Esophagus (tissue), 2 donors: ENCODE data around the gene SLC26A2. TPM values are rescaled to one million over a fixed set of nuclear protein-coding genes. Genes with fewer than 3 reads are reported as not detected.
"Not testable (repeated sequence)": the region's sequence is repeated elsewhere in the genome, so short reads cannot be mapped to it uniquely, and the experiment has no call there.

Source experiments
- H3K27ac ChIP-seq, 2 donors: one replicate each; pipeline ENCODE4 v1.5.1; 2013; ENCODE audit warnings: low read depth in 2 of 2, mild to moderate bottlenecking in 2 of 2, inconsistent platforms in 1 of 2, low read length in 1 of 2, moderate library complexity in 1 of 2
- H3K27me3 ChIP-seq, 2 donors: one replicate each; pipeline ENCODE4 v1.6.1; 2013; ENCODE audit warnings: low read length in 2 of 2, control low read depth in 1 of 2, mild to moderate bottlenecking in 1 of 2; ENCODE audit not compliant: insufficient read depth in 2 of 2, control insufficient read depth in 1 of 2
- H3K36me3 ChIP-seq, 2 donors: one replicate each; pipeline ENCODE4 v1.6.1; 2013; ENCODE audit warnings: low read length in 1 of 2; ENCODE audit not compliant: control insufficient read depth in 2 of 2, insufficient read depth in 2 of 2
- H3K4me1 ChIP-seq, 2 donors: one replicate each; pipeline ENCODE4 v1.6.1; 2013; ENCODE audit warnings: low read length in 1 of 2; ENCODE audit not compliant: control insufficient read depth in 2 of 2, insufficient read depth in 2 of 2
- H3K4me3 ChIP-seq, 2 donors: one replicate each; pipeline ENCODE4 v1.5.1; 2013; ENCODE audit warnings: low read length in 2 of 2, mild to moderate bottlenecking in 2 of 2, low read depth in 1 of 2, moderate library complexity in 1 of 2
- H3K9me3 ChIP-seq, 2 donors: one replicate each; pipeline ENCODE4 v1.6.1; 2013; ENCODE audit warnings: mild to moderate bottlenecking in 2 of 2, low read depth in 1 of 2, low read length in 1 of 2, moderate library complexity in 1 of 2; ENCODE audit not compliant: control insufficient read depth in 2 of 2, insufficient read depth in 1 of 2
- WGBS, 2 donors: extraction: QIAGEN DNeasy Blood & Tissue Kit; methylation state at CpG; one replicate each; pipeline ENCODE4 v1.1.7; 2013; 5-methylcytosine and 5-hydroxymethylcytosine counted together
- polyA plus RNA-seq, 2 donors: library from polyadenylated mRNA; stranded (reverse); fragments of 200-250 nt; gene quantifications; one replicate each; pipeline ENCODE4 v1.2.3, GENCODE V29; 2013
- donor health status: healthy with polysubstance abuse.
- donor health status: Bipolar disorder and iron deficiency.

SLC26A2 gene
- polyA plus RNA-seq, 2 donors: 7.3 to 8.2 TPM

GRCh38 chr5:150026682-150027172 lies 66.2 kb downstream of the SLC26A2 start:
- peaks cover 10 to 11% of the 10 kb centered on the region in 2 donors for H3K36me3 ChIP-seq
- H3K27me3 ChIP-seq: no peaks in the 10 kb centered on the region
- no peaks in the 10 kb centered on the region for H3K9me3 ChIP-seq
- H3K27ac ChIP-seq: no peak overlapping the region
- H3K4me3 ChIP-seq: no peak overlapping the region
- 94 to 96% methylated on average over 4 of the region's 4 CpGs for WGBS, 2 donors
- H3K4me1 ChIP-seq: peaks cover 0 to 2% of the 10 kb centered on the region in 2 donors

- H3K36me3 ChIP-seq: peaks cover 14 to 18% of the 10 kb centered on the region in 2 donors
- not testable (repeated sequence) for H3K27ac ChIP-seq, H3K4me3 ChIP-seq, H3K4me1 ChIP-seq, H3K27me3 ChIP-seq, H3K9me3 ChIP-seq
- 61 to 71% methylated on average over 1 of the region's 1 CpG for WGBS, 2 donors
These were observed 67.5 kb downstream of the SLC26A2 start for GRCh38 chr5:150028047-150028446.

GRCh38 chr5:150033334-150033733 lies 72.8 kb downstream of the SLC26A2 start:
- 93 to 96% methylated on average over 4 of the region's 4 CpGs for WGBS, 2 donors
- peaks cover 23 to 33% of the 10 kb centered on the region in 2 donors for H3K36me3 ChIP-seq

DNA sequence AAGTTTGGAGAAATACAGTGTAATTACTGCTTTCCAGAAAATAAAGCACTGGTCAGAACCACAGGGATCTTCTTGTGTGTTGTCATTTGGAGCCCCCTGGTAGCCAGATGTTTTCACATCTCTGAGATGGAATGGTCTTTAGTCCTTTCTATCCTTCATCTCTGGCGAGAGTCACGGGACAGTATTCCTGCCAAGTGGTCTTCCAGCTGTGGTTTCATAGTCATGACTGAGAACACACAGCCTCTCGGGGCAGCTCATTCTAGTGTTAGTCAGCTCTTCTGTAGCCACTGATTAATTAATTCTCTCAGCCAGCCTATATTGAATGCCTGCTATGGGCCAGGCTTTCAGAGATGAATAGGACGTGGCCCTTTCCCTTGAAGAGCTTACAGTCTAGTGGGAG lies 74.1 kb downstream of the SLC26A2 start:
- no peaks in the 10 kb centered on the region for H3K9me3 ChIP-seq
- WGBS, 2 donors: 79 to 89% methylated on average over 4 of the region's 4 CpGs
- no peak overlapping the region for H3K27ac ChIP-seq
- H3K4me1 ChIP-seq: peaks cover 0 to 2% of the 10 kb centered on the region in 2 donors
- peaks cover 23 to 33% of the 10 kb centered on the region in 2 donors for H3K36me3 ChIP-seq
- H3K27me3 ChIP-seq: no peaks in the 10 kb centered on the region
- no peak overlapping the region for H3K4me3 ChIP-seq

More at GRCh38 chr5:150033334-150033733, 72.8 kb downstream of the SLC26A2 start:
- Histone ChIP-seq H3K4me1 (peaks cover 0 to 2% of the 10 kb centered on the region in 2 donors), H3K4me3 (no peak overlapping the region), H3K27me3 (no peaks in the 10 kb centered on the region), H3K9me3 (no peaks in the 10 kb centered on the region), H3K27ac (no peak overlapping the region)

DNA sequence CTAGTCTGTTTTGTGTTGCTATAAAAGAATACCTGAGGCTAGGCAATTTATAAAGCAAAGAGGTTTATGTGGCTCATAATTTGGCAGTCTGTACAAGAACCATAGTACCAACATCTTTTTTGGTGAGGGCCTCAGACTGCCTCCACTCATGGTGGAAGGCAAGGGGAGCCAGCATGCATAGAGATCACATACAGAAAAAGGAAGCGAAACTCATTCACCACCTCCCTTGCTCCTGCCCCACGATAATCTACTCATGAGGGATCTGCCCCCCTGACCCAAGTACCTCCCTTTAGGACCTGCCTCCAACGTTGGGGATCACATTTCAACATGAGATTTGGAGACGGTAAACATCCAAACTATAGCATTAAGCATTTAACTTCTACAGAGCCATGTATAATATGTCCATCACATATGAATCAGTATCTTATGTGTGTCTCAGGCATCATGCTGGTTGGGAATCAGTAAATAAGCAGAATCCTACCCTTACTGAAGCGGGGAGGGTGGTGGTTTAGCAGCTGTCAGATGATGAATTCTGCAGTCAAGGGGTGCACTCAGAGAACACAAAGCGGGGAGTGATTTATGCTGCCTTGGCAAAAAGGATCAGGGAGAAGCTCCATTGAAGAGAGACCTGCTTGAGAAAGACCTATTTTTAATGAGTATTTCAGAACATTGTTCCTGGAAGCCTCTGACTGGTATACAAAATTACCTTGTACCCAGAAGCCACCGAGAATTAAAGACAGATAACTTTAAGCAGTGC lies 74.8 kb downstream of the SLC26A2 start:
- Histone ChIP-seq H3K4me1 (peaks cover 0 to 2% of the 10 kb centered on the region in 2 donors), H3K36me3 (peaks cover 23 to 33% of the 10 kb centered on the region in 2 donors), H3K9me3 (no peaks in the 10 kb centered on the region), H3K4me3 (no peak overlapping the region), H3K27ac (no peak overlapping the region), H3K27me3 (no peaks in the 10 kb centered on the region)
- WGBS, 2 donors: 81 to 84% methylated on average over 7 of the region's 7 CpGs

DNA sequence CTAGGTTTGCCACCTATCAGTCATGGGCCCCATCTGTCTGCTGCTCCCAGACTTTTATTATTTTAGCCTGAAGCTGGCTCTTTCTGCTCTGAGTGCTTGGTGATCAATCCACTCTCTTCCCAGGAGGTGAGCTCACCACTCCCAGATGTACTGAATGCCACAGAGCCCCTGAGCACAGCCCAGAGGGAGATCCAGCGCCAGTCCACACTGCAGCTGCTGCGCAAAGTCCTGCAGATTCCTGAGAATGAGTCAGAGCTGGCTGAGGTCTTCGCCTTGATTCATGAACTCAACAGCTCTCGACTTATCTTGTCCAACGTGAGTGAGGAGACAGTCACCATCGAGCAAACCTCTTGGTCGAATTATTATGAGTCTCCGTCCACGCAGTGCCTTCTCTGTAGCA lies 76.0 kb downstream of the SLC26A2 start:
- H3K27me3 ChIP-seq: no peaks in the 10 kb centered on the region
- H3K4me3 ChIP-seq: no peak overlapping the region
- H3K9me3 ChIP-seq: no peaks in the 10 kb centered on the region
- no peak overlapping the region for H3K27ac ChIP-seq
- H3K36me3 ChIP-seq: peaks cover 29 to 36% of the 10 kb centered on the region in 2 donors
- 84 to 92% methylated on average over 9 of the region's 9 CpGs for WGBS, 2 donors
- H3K4me1 ChIP-seq: peaks cover 0 to 2% of the 10 kb centered on the region in 2 donors

Other genes with a start within 250 kb of the SLC26A2 start
- gene PPARGC1B, start 230.4 kb upstream of the SLC26A2 start, polyA plus RNA-seq: 1 to 10 TPM; 2.0 to 3.8 TPM
- 1 to 10 TPM; 1.0 to 1.5 TPM for gene PDE6A, start 16.0 kb upstream of the SLC26A2 start, polyA plus RNA-seq
- 1 to 10 TPM; 2.1 to 2.5 TPM for gene TIGD6, start 39.9 kb downstream of the SLC26A2 start, polyA plus RNA-seq
- 10 to 100 TPM in 1 of 2 donors, 1 to 10 TPM in 1; 9.7 to 13.0 TPM for gene HMGXB3, start 40.0 kb downstream of the SLC26A2 start, polyA plus RNA-seq
- 1 to 10 TPM; 2.0 to 4.9 TPM for gene CSF1R, start 125.8 kb downstream of the SLC26A2 start, polyA plus RNA-seq
- gene PDGFRB, start 195.1 kb downstream of the SLC26A2 start, polyA plus RNA-seq: 1 to 10 TPM; 7.9 to 9.6 TPM
- gene CDX1, start 206.0 kb downstream of the SLC26A2 start, polyA plus RNA-seq: under 1 TPM in 1 of 2 donors, not detected in 1; 0.08 TPM
- not detected for gene SLC6A7, start 229.3 kb downstream of the SLC26A2 start, polyA plus RNA-seq